Measurements from ENCODE around the gene LAMA2.

The LAMA2 gene

GRCh38 chr6:129306826-129307225, 423.9 kb downstream of the LAMA2 start:
- H3K27me3 Mint-ChIP-seq, result peaks cover 8% of the 10 kb centered on the region
- DNase-seq (no peak), ATAC-seq (no peak)
- no peak overlapping the region for H3K4me3 Mint-ChIP-seq
- H3K27ac Mint-ChIP-seq, result no peak overlapping the region
- H3K9me3 Mint-ChIP-seq, result no peaks in the 10 kb centered on the region
- H3K4me1 Mint-ChIP-seq, result no peaks in the 10 kb centered on the region

- H3K4me1 Mint-ChIP-seq, result no peaks in the 10 kb centered on the region
- ATAC-seq, result no peak
- peaks cover 8% of the 10 kb centered on the region for H3K27me3 Mint-ChIP-seq
- no peak overlapping the region for H3K4me3 Mint-ChIP-seq
- DNase-seq, result no peak
- no peaks in the 10 kb centered on the region for H3K9me3 Mint-ChIP-seq
- H3K27ac Mint-ChIP-seq, result no peak overlapping the region
These were observed 424.9 kb downstream of the LAMA2 start for GRCh38 chr6:129307845-129308244.

- DNase-seq (no peak), ATAC-seq (no peak)
- H3K4me1 Mint-ChIP-seq, result no peaks in the 10 kb centered on the region
- peaks cover 8% of the 10 kb centered on the region for H3K27me3 Mint-ChIP-seq
- H3K4me3 Mint-ChIP-seq, result no peak overlapping the region
- H3K27ac Mint-ChIP-seq, result no peak overlapping the region
- no peaks in the 10 kb centered on the region for H3K9me3 Mint-ChIP-seq
These were observed 426.2 kb downstream of the LAMA2 start for GRCh38 chr6:129309154-129309553.

- Mint-ChIP-seq H3K9me3 (no peaks in the 10 kb centered on the region), H3K27ac (no peak overlapping the region), H3K4me1 (no peaks in the 10 kb centered on the region), H3K4me3 (no peak overlapping the region), H3K27me3 (peaks cover 5% of the 10 kb centered on the region)
- DNase-seq (no peak), ATAC-seq (no peak)
These were observed 429.9 kb downstream of the LAMA2 start for GRCh38 chr6:129312880-129313279.

- no peak overlapping the region for H3K4me3 Mint-ChIP-seq
- no peaks in the 10 kb centered on the region for H3K9me3 Mint-ChIP-seq
- H3K4me1 Mint-ChIP-seq, result no peaks in the 10 kb centered on the region
- DNase-seq (no peak), ATAC-seq (no peak)
- peaks cover 13% of the 10 kb centered on the region for H3K27me3 Mint-ChIP-seq
- H3K27ac Mint-ChIP-seq, result no peak overlapping the region
These were observed 431.6 kb downstream of the LAMA2 start for GRCh38 chr6:129314575-129314974.

GRCh38 chr6:129317931-129318820, 435.2 kb downstream of the LAMA2 start:
- DNase-seq (no peak), ATAC-seq (no peak)
- Mint-ChIP-seq H3K4me1 (no peaks in the 10 kb centered on the region), H3K27ac (no peak overlapping the region), H3K27me3 (peaks cover 13% of the 10 kb centered on the region), H3K4me3 (no peak overlapping the region), H3K9me3 (no peaks in the 10 kb centered on the region)

- no peak for ATAC-seq
- H3K4me3 Mint-ChIP-seq, result no peak overlapping the region
- H3K27me3 Mint-ChIP-seq, result peaks cover 13% of the 10 kb centered on the region
- no peaks in the 10 kb centered on the region for H3K4me1 Mint-ChIP-seq
- no peak overlapping the region for H3K27ac Mint-ChIP-seq
- H3K9me3 Mint-ChIP-seq, result no peaks in the 10 kb centered on the region
- no peak for DNase-seq
These were observed 438.0 kb downstream of the LAMA2 start for GRCh38 chr6:129320892-129321291.

GRCh38 chr6:129321303-129321702, 438.4 kb downstream of the LAMA2 start:
- Mint-ChIP-seq H3K9me3 (no peaks in the 10 kb centered on the region), H3K4me3 (no peak overlapping the region), H3K27me3 (peaks cover 13% of the 10 kb centered on the region), H3K4me1 (no peaks in the 10 kb centered on the region), H3K27ac (no peak overlapping the region)
- ATAC-seq, result no peak
- DNase-seq, result no peak

- H3K4me3 Mint-ChIP-seq, result no peak overlapping the region
- H3K9me3 Mint-ChIP-seq, result no peaks in the 10 kb centered on the region
- H3K27me3 Mint-ChIP-seq, result peaks cover 4% of the 10 kb centered on the region
- DNase-seq (no peak), ATAC-seq (no peak)
- H3K4me1 Mint-ChIP-seq, result no peaks in the 10 kb centered on the region
- H3K27ac Mint-ChIP-seq, result no peak overlapping the region
These were observed 441.4 kb downstream of the LAMA2 start for GRCh38 chr6:129324345-129324744.

GRCh38 chr6:129329678-129330077, 446.7 kb downstream of the LAMA2 start:
- no peak for DNase-seq
- Mint-ChIP-seq H3K4me1 (no peaks in the 10 kb centered on the region), H3K27me3 (peaks cover 10% of the 10 kb centered on the region), H3K27ac (no peak overlapping the region), H3K9me3 (no peaks in the 10 kb centered on the region), H3K4me3 (no peak overlapping the region)
- no peak for ATAC-seq

GRCh38 chr6:129331450-129332138, 448.7 kb downstream of the LAMA2 start:
- H3K27me3 Mint-ChIP-seq, result peaks cover 10% of the 10 kb centered on the region
- no peak for ATAC-seq
- DNase-seq, result no peak
- H3K9me3 Mint-ChIP-seq, result no peaks in the 10 kb centered on the region
- no peak overlapping the region for H3K4me3 Mint-ChIP-seq
- H3K27ac Mint-ChIP-seq, result no peak overlapping the region
- no peaks in the 10 kb centered on the region for H3K4me1 Mint-ChIP-seq

- H3K27me3 Mint-ChIP-seq, result peaks cover 15% of the 10 kb centered on the region
- no peaks in the 10 kb centered on the region for H3K9me3 Mint-ChIP-seq
- no peak for DNase-seq
- no peak for ATAC-seq
- H3K4me1 Mint-ChIP-seq, result no peaks in the 10 kb centered on the region
- H3K27ac Mint-ChIP-seq, result no peak overlapping the region
- no peak overlapping the region for H3K4me3 Mint-ChIP-seq
These were observed 452.9 kb downstream of the LAMA2 start for GRCh38 chr6:129335792-129336191.

- Mint-ChIP-seq H3K9me3 (no peaks in the 10 kb centered on the region), H3K4me3 (no peak overlapping the region), H3K27me3 (peaks cover 15% of the 10 kb centered on the region), H3K27ac (no peak overlapping the region), H3K4me1 (no peaks in the 10 kb centered on the region)
- ATAC-seq (no peak), DNase-seq (no peak)
These were observed 455.7 kb downstream of the LAMA2 start for GRCh38 chr6:129338683-129339082.

- Mint-ChIP-seq H3K9me3 (no peaks in the 10 kb centered on the region), H3K4me3 (no peak overlapping the region), H3K4me1 (no peaks in the 10 kb centered on the region), H3K27me3 (peaks cover 24% of the 10 kb centered on the region), H3K27ac (no peak overlapping the region)
- no peak for ATAC-seq
- no peak for DNase-seq
These were observed 458.0 kb downstream of the LAMA2 start for GRCh38 chr6:129340983-129341382.

GRCh38 chr6:129342243-129342642, 459.3 kb downstream of the LAMA2 start:
- H3K9me3 Mint-ChIP-seq, result no peaks in the 10 kb centered on the region

GRCh38 chr6:129342796-129343195, 459.9 kb downstream of the LAMA2 start:
- Mint-ChIP-seq H3K27me3 (peaks cover 39% of the 10 kb centered on the region), H3K4me3 (no peak overlapping the region), H3K9me3 (no peaks in the 10 kb centered on the region), H3K27ac (no peak overlapping the region), H3K4me1 (no peaks in the 10 kb centered on the region)
- ATAC-seq (no peak), DNase-seq (no peak)

More at GRCh38 chr6:129342243-129342642, 459.3 kb downstream of the LAMA2 start:
- peaks cover 36% of the 10 kb centered on the region for H3K27me3 Mint-ChIP-seq
- no peak for DNase-seq
- H3K4me1 Mint-ChIP-seq, result no peaks in the 10 kb centered on the region
- H3K27ac Mint-ChIP-seq, result no peak overlapping the region
- no peak for ATAC-seq
- no peak overlapping the region for H3K4me3 Mint-ChIP-seq
